DMS53 (cell line): ENCODE results near the gene EVI5L.

ENCODE experiments used
- DNase-seq: peaks from one replicate; lab custom pipeline; 2025; lab: John Stamatoyannopoulos, UW

Gene EVI5L

GRCh38 chr19:7898967-7899366, 68.9 kb downstream of the EVI5L start:
- no peak for DNase-seq

- no peak for DNase-seq
These were observed 69.8 kb downstream of the EVI5L start for GRCh38 chr19:7899751-7900378.

- DNase-seq: no peak
These were observed 70.4 kb downstream of the EVI5L start for GRCh38 chr19:7900401-7900870.

DNA sequence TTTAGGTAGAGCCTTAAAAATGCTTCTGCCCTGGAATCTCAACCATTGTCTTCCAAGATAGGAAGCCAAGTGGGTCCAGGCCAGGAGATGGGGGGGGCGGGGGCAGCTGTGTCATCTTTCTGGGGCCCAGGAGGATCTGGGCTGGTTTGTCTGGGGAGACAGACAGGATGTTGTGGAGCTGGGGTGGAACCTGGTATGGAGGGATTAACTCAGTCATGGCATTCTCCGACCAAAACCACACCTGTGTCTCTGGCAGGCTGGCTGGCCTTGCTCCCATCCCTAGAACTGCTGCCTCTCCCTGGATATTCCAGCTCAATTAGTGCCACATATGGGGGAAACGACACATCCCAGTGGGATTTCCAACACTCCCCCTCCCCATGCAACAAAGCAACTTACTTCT, 70.9 kb downstream of the EVI5L start:
- DNase-seq: no peak

DNA sequence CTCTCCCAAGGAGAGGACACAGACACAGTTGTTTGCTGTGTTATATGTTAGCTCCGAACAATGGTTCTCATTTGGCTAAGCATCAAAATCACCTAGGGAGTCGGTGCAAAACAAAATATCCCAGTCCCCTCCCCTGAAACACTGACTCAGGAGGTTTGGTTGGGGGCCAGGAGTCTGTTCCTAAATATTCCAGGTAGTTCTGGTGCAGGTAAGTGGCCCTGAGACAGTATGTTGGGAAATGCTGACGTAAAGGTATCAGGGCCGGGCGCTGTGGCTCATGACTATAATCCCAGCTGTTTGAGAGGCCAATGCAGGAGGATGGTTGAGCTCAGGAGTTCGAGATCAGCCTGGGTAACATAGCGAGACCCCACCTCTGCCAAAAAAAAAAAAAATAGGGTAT, 71.3 kb downstream of the EVI5L start:
- DNase-seq: no peak

- peak; percentile 51 for DNase-seq
These were observed 72.8 kb downstream of the EVI5L start for GRCh38 chr19:7902796-7903243.

DNA sequence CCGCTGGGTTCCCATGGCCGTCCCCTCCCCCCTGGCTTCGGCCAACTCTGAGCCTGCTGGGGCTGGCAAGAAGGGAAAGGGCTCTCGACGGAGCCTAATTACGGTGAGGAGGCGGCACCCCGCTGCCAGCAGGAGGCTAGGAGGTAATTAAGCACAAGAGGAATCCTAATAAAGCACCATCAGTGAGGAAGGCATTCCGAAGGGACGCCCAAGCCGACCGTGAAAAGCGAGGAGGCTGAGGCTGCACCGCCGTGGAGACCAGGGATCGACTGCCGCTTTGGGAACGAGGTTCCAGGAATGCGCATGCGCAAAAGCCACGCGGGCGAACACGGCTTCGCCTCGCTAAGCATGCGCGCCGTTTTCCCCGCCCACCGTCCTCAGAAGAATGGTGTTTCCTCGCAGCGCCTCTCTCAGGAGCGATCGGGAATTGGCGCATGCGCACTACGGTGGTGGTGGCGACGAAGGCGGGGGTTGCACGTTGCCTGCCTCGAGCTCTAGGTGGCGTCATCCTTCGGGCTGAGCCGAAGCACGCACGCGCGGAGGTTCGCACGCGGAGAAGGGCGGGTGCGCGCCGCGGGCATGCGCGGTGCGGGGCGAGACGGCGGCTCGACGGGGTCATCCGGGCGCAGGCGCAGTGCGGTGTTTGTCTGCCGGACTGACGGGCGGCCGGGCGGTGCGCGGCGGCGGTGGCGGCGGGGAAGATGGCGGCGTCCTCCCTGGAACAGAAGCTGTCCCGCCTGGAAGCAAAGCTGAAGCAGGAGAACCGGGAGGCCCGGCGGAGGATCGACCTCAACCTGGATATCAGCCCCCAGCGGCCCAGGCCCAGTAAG, 73.4 kb downstream of the EVI5L start, which contains the start of gene MAP2K7:
TSS of gene MAP2K7 (plus strand) at position 634 of the 830 bp plus-strand sequence. CDS start at position 702, 68 bp downstream.
- DNase-seq: peak; percentile 98

DNA sequence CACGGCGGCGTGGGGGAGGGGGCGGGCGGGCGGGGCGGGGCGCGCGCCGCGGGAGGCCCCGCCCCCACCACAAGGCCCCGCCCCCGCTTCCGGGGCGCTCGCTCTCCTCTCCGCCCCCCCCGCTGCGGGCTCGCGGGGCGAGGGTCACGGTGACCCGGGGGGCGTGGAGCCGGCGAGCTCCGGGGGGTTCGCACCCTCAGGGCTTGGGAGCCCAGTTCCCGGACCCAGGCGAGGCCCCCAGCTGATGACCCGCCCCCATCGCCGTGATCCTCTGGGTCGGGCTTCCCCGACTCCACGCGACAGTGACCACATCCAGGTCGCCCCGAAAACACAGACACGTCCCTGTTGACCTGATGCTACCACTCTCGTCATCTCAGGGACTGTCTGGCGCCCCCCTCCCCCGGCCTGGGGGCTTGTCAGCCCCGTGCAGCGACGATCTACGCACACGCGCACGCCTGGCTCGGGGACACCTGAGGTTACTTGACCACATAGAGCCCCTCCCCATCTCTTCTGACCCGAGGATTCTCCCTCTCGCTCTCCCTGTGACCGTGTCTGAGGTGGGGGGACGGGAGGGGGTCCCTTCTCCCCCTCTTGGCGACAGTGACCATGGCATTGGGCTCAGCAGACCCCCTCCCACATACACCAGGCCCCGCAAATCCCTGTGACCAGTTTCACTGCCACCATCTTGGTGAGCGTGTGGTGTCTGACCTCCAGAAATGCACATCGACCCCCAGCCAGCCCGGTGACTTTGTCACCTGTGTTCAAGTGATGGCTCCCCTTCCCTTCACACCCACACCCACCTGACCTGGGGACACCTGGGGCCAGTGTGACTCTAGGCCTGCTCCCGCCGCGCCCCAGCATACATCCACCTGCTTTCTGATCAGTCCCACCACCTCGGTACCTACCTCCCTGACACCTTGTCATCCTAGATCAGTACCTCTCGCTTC, 74.3 kb downstream of the EVI5L start:
- peak; percentile 65 for DNase-seq

DNA sequence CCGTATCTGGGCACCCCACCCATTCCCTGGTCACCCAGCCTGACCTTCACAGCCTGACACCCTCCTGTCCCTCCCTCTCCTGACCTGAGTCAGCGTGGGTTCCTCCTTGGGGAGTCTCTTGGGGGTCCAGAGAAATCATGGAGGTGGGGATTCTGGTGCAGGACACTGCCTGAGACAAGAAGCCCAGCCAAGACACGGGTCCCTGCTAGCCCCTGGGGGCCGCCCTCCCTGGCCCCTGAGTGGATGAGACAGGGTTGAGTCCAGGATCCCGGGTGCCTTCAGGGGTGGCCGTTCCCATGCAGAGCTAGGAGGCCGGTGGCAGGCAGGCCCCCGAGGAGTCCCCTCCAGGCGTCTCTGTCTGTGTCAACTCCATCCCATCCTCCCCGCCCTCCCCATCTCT, 75.2 kb downstream of the EVI5L start:
- DNase-seq: no peak

DNA sequence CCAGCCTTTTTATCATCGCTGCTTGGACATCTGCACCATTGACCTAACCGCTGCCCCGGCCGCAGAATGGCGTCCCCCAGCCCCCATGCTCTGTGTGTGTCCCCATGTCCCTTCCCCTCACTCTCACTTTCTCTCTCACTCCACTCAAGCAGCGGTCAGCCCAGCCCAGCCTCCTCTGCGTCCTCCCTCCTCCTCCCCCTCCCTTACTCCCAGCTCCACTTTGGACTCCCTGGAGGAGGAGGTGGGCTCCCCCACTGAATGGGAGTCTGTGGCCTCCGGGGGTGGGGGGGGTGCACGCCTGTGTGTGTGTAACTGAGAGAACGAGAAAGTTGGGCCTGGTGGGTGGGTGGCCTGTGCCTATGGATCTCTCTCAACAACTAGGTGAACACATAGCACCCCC, 75.8 kb downstream of the EVI5L start:
- no peak for DNase-seq

DNA sequence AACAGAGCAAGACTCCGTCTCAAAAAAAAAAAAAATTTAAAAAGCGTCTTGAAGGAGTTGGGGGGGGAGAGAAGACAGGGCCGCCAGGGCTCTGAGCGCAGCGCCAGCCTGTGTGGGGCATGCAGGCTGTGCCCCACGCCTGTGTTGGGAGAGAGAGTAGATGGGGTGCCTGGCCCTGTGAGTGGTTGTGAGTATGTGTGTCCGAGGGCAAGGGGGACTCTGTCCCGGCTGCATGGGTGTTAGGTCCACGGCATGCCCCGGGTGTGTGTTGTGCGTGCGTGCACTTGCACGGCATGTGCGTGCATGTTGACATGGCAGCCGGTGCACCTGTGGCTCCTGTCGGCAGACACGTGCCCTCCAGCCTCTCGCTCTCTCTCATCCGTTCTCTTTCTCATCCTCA, 77.1 kb downstream of the EVI5L start:
- no peak for DNase-seq

GRCh38 chr19:7907544-7907943, 77.5 kb downstream of the EVI5L start:
- DNase-seq: no peak

GRCh38 chr19:7908078-7908699, 78.2 kb downstream of the EVI5L start:
- no peak for DNase-seq

DNA sequence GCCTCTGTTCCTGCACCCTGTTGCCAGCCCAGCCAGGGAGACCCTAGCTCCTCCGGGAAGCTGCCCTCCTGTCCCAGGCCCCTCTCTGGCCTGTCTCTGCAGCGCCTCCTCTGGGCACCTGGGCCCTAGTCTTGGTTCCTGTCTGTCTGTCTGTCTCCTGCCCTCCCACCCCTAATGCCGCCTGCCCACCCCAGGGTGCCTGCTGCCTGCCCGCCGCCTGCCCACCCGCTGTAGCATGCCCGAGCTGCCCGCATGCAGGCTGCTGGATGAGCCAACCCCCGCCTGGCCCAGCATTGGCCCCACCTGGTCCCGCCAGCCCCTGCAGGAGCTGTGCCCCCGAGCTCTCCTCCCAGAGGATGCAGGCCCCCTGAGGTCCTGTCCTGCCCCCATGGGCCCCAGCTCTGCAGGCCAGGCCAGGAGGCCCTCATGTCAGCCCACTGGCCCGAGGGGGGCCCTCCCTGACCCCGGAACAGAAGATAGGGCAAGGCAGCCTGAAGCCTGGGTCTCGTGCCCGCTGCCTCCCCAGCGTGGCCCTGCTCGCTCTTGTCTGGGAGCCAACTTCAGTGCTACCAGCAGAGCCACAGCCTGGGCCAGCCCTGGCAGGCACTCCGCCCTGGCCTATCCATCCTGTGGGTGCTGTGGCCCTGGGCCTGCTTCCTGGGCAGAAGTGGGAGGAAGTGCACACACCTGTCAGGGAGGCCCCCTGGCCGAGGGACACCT, 78.9 kb downstream of the EVI5L start:
- DNase-seq: no peak

DNA sequence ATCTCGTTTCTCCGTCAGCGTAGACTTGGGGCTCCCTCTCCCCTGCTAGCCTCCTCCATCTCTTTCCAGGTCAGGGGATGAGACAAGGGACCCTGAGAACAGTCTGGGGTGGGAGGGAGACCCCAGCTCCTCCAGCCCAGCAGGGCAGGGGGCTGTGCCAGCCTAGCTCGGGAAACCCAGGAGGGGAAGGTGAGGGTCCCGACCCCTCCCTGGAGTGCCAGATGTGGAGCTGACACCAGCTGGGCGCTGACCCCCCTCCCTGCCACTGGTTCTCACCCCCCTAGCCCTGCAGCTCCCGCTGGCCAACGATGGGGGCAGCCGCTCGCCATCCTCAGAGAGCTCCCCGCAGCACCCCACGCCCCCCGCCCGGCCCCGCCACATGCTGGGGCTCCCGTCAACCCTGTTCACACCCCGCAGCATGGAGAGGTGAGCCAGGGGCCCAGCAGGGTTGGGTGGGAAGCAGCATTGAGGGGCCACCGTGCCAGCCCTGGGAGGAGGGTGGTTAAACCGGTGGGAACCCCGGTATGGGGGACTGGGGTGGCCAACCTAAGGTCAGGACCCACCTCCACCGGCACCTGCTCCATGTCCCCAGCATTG, 79.6 kb downstream of the EVI5L start:
- no peak for DNase-seq

GRCh38 chr19:7910321-7911161, 80.5 kb downstream of the EVI5L start:
- no peak for DNase-seq

DNA sequence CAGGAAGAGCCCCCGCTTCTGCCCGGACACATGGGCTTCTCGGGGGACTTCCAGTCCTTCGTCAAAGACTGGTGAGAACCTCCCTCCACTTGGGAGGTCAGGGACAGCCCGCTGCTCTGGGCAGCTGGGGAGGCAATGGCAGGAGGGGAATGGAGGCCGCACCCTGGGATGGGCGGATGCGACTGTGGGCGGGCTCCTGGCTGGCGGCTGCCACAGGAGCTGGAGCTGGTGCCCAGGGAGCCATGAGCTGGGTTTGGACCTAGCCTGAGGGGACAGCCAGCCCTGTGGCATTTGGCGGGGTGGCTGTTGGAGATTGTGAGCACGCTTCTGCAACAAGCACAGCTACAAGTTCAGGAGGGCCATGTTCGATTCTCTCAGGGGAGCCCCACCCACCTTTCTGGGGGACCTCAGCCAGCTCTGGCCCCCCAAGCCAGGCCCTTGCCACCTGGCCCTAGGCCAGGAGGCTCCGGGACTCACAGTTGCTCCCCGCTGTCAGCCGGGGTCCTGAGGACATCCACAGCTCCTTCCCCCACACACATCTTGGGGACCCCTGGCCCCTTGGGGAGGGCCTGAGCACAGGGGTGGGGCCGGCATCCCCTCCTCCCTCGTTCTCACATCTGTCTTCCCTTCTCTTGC, 81.6 kb downstream of the EVI5L start:
- no peak for DNase-seq

DNA sequence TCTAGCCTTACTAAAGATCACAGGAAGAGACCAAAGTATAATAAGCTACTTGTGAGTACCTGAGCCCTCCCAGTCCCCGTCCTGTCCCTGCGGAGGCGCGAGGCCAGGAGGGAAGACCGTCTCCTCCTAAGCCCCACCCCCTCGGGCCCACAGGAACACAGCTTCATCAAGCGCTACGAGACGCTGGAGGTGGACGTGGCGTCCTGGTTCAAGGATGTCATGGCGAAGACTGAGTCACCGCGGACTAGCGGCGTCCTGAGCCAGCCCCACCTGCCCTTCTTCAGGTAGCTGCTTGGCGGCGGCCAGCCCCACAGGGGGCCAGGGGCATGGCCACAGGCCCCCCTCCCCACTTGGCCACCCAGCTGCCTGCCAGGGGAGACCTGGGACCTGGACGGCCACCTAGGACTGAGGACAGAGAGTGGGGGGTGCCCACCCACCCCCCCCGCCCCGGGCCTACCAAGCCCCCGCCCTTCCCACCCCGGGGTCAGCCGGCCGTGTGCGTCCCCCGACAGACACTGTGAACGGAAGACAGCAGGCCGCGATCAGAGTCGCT, 82.2 kb downstream of the EVI5L start:
- DNase-seq: no peak
